ENCODE results near the gene POU6F2. TPM values are rescaled to one million over a fixed set of nuclear protein-coding genes. Genes with fewer than 3 reads are reported as not detected.

POU6F2 gene
- polyA plus RNA-seq, 2 of the 4 experiments (the other 2 are of a cell fraction), result not detected

DNA sequence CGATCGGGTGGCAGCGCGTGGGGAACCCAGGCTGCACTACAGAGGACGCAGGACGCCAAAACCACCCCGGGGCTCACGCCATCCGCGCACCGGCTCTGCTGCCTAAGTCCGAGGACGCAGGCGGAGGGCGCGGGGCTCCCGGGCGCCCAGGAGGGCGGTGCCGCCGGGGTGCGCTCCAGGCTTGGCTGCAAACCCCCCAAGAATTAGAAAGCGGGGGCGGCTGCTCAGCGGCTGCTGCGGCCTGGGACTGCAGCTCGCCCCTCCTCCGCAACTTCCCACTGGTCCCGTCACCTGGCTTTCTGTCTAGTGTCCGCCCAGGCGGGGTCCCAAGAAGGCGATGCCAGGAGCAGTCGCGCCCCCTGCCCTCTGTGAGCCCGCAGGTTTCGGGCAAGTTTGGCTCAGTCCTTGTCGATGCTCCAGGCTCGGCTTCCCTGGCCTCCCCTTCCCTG is 1.7 kb upstream of the POU6F2 start:
- Histone ChIP-seq H3K9me3 (no peaks in the 10 kb centered on the region), H3K4me2 (0 out of 3 replicates have a peak overlapping the region, but pooled peaks have one; percentile 15), H3K27ac (no peak overlapping the region), H3K4me3 (no peak overlapping the region), H3K4me1 (no peaks in the 10 kb centered on the region)
- WGBS (ENCODE audit: missing lambda C conversion rate), result 11% methylated on average over 9 of the region's 38 CpGs
- POLR2A ChIA-PET, result no interaction called here
- no peak for FAIRE-seq
- ATAC-seq, result peak in 1 of 2 experiments; percentile 24; a peak in 1 of 6 replicates
- no peak for DNase-seq (ENCODE audit: low read depth in 1 of 2, low spot score in 1 of 2)
- CTCF ChIA-PET, result no interaction called here
- TF ChIP-seq JUN (IDR thresholded peaks at IDR 0.05) (no peak), RNF2 (IDR thresholded peaks at IDR 0.05; ENCODE audit: borderline replicate concordance, low read depth) (no peak), FOXS1 (CRISPR knock-in tag; IDR thresholded peaks at IDR 0.05) (no peak), RARB (CRISPR knock-in tag; IDR thresholded peaks at IDR 0.05) (no peak), MYC (IDR thresholded peaks at IDR 0.05; ENCODE audit: borderline replicate concordance, low read length) (no peak), ZFP36 (IDR thresholded peaks at IDR 0.05; ENCODE audit: borderline replicate concordance, partially characterized antibody) (no peak), KDM5A (IDR thresholded peaks at IDR 0.05) (no peak), BHLHE40 (IDR thresholded peaks at IDR 0.05; ENCODE audit: low read depth, low read length) (no peak), EP300 (IDR thresholded peaks at IDR 0.05) (no peak), ZC3H11A (IDR thresholded peaks at IDR 0.05) (no peak), CBX8 (IDR thresholded peaks at IDR 0.05) (no peak), RCOR1 (IDR thresholded peaks at IDR 0.05; ENCODE audit: low read depth, low read length) (no peak)
- TF ChIP-seq, protein P1, sequence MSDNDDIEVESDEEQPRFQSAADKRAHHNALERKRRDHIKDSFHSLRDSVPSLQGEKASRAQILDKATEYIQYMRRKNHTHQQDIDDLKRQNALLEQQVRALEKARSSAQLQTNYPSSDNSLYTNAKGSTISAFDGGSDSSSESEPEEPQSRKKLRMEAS (IDR thresholded peaks at IDR 0.05), result no peak
- TF ChIP-seq, protein P2, sequence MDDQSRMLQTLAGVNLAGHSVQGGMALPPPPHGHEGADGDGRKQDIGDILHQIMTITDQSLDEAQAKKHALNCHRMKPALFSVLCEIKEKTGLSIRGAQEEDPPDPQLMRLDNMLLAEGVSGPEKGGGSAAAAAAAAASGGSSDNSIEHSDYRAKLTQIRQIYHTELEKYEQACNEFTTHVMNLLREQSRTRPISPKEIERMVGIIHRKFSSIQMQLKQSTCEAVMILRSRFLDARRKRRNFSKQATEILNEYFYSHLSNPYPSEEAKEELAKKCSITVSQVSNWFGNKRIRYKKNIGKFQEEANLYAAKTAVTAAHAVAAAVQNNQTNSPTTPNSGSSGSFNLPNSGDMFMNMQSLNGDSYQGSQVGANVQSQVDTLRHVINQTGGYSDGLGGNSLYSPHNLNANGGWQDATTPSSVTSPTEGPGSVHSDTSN (IDR thresholded peaks at IDR 0.05), result no peak
- TF ChIP-seq, protein P3, sequence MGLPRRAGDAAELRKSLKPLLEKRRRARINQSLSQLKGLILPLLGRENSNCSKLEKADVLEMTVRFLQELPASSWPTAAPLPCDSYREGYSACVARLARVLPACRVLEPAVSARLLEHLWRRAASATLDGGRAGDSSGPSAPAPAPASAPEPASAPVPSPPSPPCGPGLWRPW (IDR thresholded peaks at IDR 0.05), result no peak

DNA sequence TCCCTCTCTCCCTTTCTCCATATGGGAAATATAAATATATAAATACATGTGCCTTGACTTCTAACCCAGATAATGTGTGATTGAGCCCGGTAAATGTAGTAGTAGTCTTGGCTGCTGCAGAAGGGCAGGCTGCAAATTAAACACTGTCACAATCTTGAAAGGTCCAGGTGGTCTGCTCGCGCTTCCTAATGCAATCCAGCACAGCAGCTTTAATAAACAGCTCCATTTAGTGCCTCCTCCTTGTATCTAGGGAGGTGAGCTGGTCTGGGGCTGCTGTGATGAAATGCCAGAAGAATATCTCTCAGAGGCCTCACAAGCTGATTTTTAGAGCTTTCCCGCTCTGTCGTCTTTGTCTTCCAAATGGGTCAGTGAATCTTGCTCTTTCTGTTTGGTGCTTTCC is 782 bp downstream of the POU6F2 start:
- Histone ChIP-seq H3K4me1 (no peaks in the 10 kb centered on the region), H3K9me3 (no peaks in the 10 kb centered on the region), H3K4me2 (no peak overlapping the region), H3K27ac (no peak overlapping the region), H3K4me3 (no peak overlapping the region)
- POLR2A ChIA-PET, result no interaction called here
- 73% methylated on average over 5 of the region's 5 CpGs for whole genome bisulfite sequencing (ENCODE audit: missing lambda C conversion rate)
- CTCF ChIA-PET, result no interaction called here
- FAIRE-seq (no peak), DNase-seq (ENCODE audit: low read depth in 1 of 2, low spot score in 1 of 2) (no peak), ATAC-seq (no peak)
- TF ChIP-seq ZNF302 (CRISPR knock-in tag; IDR thresholded peaks at IDR 0.05), result no peak
- TF ChIP-seq MAZ (IDR thresholded peaks at IDR 0.05; ENCODE audit: borderline replicate concordance, low read depth, low read length), result no peak
- TF ChIP-seq RARB (CRISPR knock-in tag; IDR thresholded peaks at IDR 0.05), result no peak
- no peak for TF ChIP-seq KDM5A (IDR thresholded peaks at IDR 0.05)
- no peak for TF ChIP-seq EHF (CRISPR knock-in tag; IDR thresholded peaks at IDR 0.05)
- no peak for TF ChIP-seq SREBF2 (IDR thresholded peaks at IDR 0.05)
- TF ChIP-seq CBX8 (IDR thresholded peaks at IDR 0.05), result no peak
- no peak for TF ChIP-seq HDAC2 (IDR thresholded peaks at IDR 0.05)
- no peak for TF ChIP-seq HOXA7 (CRISPR knock-in tag; IDR thresholded peaks at IDR 0.05)
- TF ChIP-seq, protein P4, sequence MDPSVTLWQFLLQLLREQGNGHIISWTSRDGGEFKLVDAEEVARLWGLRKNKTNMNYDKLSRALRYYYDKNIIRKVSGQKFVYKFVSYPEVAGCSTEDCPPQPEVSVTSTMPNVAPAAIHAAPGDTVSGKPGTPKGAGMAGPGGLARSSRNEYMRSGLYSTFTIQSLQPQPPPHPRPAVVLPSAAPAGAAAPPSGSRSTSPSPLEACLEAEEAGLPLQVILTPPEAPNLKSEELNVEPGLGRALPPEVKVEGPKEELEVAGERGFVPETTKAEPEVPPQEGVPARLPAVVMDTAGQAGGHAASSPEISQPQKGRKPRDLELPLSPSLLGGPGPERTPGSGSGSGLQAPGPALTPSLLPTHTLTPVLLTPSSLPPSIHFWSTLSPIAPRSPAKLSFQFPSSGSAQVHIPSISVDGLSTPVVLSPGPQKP (IDR thresholded peaks at IDR 0.05; ENCODE audit: low read depth, low read length), result no peak
- TF ChIP-seq NPAS2 (CRISPR knock-in tag; IDR thresholded peaks at IDR 0.05; ENCODE audit: borderline replicate concordance), result no peak
- TF ChIP-seq, protein P5, sequence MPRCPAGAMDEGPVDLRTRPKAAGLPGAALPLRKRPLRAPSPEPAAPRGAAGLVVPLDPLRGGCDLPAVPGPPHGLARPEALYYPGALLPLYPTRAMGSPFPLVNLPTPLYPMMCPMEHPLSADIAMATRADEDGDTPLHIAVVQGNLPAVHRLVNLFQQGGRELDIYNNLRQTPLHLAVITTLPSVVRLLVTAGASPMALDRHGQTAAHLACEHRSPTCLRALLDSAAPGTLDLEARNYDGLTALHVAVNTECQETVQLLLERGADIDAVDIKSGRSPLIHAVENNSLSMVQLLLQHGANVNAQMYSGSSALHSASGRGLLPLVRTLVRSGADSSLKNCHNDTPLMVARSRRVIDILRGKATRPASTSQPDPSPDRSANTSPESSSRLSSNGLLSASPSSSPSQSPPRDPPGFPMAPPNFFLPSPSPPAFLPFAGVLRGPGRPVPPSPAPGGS (IDR thresholded peaks at IDR 0.05), result no peak
- TF ChIP-seq HOXB5 (CRISPR knock-in tag; IDR thresholded peaks at IDR 0.05), result no peak
- no peak for TF ChIP-seq MYC (IDR thresholded peaks at IDR 0.05; ENCODE audit: borderline replicate concordance, low read length)
- TF ChIP-seq, protein P3 (IDR thresholded peaks at IDR 0.05), result no peak
- TF ChIP-seq, protein P6, sequence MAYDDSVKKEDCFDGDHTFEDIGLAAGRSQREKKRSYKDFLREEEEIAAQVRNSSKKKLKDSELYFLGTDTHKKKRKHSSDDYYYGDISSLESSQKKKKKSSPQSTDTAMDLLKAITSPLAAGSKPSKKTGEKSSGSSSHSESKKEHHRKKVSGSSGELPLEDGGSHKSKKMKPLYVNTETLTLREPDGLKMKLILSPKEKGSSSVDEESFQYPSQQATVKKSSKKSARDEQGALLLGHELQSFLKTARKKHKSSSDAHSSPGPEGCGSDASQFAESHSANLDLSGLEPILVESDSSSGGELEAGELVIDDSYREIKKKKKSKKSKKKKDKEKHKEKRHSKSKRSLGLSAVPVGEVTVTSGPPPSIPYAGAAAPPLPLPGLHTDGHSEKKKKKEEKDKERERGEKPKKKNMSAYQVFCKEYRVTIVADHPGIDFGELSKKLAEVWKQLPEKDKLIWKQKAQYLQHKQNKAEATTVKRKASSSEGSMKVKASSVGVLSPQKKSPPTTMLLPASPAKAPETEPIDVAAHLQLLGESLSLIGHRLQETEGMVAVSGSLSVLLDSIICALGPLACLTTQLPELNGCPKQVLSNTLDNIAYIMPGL (CRISPR knock-in tag; IDR thresholded peaks at IDR 0.05; ENCODE audit: borderline replicate concordance), result no peak
- TF ChIP-seq FOXS1 (CRISPR knock-in tag; IDR thresholded peaks at IDR 0.05), result no peak
- no peak for TF ChIP-seq RNF2 (IDR thresholded peaks at IDR 0.05; ENCODE audit: borderline replicate concordance, low read depth)
- TF ChIP-seq, protein P7, sequence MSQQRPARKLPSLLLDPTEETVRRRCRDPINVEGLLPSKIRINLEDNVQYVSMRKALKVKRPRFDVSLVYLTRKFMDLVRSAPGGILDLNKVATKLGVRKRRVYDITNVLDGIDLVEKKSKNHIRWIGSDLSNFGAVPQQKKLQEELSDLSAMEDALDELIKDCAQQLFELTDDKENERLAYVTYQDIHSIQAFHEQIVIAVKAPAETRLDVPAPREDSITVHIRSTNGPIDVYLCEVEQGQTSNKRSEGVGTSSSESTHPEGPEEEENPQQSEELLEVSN (IDR thresholded peaks at IDR 0.05; ENCODE audit: borderline replicate concordance, low read depth), result no peak
- TF ChIP-seq, protein P8, sequence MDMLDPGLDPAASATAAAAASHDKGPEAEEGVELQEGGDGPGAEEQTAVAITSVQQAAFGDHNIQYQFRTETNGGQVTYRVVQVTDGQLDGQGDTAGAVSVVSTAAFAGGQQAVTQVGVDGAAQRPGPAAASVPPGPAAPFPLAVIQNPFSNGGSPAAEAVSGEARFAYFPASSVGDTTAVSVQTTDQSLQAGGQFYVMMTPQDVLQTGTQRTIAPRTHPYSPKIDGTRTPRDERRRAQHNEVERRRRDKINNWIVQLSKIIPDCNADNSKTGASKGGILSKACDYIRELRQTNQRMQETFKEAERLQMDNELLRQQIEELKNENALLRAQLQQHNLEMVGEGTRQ (IDR thresholded peaks at IDR 0.05), result no peak
